Measurements from ENCODE around the gene ANKMY2.

ANKMY2 gene

DNA sequence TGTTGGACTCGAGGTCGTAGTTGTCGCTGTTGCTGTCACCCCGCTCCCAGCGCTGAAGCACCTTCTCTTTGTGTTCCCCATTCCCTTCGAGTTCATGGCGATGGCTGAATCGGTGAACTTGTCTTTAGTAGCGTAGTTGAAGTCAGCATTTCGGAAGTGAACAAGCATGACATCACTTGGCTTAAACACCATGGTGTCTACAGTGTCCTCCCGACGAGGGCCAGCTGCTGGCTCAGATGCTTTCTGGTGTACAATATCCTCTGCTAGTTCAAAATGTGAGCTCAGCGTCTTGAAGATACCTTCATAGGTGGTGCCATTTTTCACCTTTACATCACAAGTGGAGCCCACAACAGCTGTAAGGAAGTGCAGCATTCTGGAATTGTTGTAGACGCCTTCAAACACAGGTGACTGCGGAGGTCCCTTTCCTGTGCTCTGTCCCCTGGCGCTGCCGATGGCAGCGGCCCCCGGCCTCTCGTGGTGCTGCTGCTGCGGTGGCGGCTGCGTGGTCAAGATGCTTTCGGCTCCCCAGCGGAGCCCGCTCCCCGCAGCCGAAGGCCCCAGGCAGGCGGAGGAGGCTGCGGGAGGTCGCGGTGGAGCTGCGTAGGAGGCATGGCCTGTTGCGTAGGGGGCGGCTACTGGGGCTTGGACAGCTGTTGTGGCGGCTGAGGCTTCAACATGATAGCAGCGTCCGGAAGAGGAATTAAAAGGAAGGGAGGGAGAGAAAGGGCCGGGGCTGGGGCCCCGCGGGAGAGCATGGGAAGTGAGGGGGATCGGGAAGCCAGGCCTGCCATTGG, 59.3 kb downstream of the ANKMY2 start:
- TF ChIP-seq CTCF (conservative IDR thresholded peaks at IDR 0.05) (no peak), ZFX (IDR thresholded peaks at IDR 0.05) (no peak)
- no peak overlapping the region for H3K27ac ChIP-seq

GRCh38 chr7:16585540-16585939, 60.0 kb downstream of the ANKMY2 start:
- TF ChIP-seq CTCF (conservative IDR thresholded peaks at IDR 0.05) (no peak), ZFX (IDR thresholded peaks at IDR 0.05) (no peak)
- no peak overlapping the region for H3K27ac ChIP-seq

- H3K27ac ChIP-seq = no peak overlapping the region
- no peak for TF ChIP-seq CTCF (conservative IDR thresholded peaks at IDR 0.05)
- no peak for TF ChIP-seq ZFX (IDR thresholded peaks at IDR 0.05)
Measured at GRCh38 chr7:16583834-16584233, 61.7 kb downstream of the ANKMY2 start.

DNA sequence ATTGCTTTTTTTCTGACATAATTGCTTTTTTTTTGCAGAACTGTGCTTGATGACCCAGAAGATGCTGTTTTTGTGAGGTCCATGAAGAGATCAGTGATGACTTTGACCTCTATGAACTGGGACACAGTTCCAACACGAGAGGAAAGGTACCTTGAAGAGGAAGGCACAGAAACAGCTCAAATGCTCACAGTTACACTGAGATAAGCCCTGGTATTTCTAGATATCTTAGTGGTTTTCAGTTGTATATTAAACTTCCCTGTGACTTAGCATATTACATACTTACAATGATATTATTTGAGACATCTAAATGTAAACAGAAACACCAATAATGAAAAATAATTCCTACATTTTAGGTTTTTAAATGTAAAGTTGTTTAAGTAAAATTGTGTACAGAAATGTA, 64.3 kb downstream of the ANKMY2 start:
- no peak overlapping the region for H3K27ac ChIP-seq
- no peak for TF ChIP-seq CTCF (conservative IDR thresholded peaks at IDR 0.05)
- no peak for TF ChIP-seq ZFX (IDR thresholded peaks at IDR 0.05)

DNA sequence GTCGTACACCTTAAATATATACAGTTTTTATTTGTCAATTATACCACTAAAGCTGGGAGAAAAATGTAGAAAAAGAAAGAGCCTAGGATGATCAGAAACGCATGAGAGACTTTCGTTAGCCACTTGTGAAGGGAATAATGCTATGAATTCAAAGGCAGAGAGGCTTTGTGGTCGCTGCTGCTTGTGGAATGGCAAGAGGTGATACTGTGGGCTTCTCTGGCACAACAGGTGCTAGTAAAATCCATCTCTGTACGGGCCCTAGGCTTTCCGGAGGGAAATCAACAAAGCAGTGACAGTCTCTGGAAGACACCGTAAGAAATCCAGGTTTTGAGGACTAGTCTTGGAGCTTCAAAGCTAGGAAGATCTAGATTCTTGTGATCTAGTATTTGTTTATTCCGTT, 66.3 kb downstream of the ANKMY2 start:
- no peak overlapping the region for H3K27ac ChIP-seq
- TF ChIP-seq ZFX (IDR thresholded peaks at IDR 0.05) = no peak
- TF ChIP-seq CTCF (conservative IDR thresholded peaks at IDR 0.05) = no peak

- no peak overlapping the region for H3K27ac ChIP-seq
- TF ChIP-seq CTCF (conservative IDR thresholded peaks at IDR 0.05) = no peak
Measured at GRCh38 chr7:16571941-16572340, 73.6 kb downstream of the ANKMY2 start.

GRCh38 chr7:16564909-16565426, 80.6 kb downstream of the ANKMY2 start:
- TF ChIP-seq ZFX (IDR thresholded peaks at IDR 0.05) (no peak), CTCF (conservative IDR thresholded peaks at IDR 0.05) (peak; percentile 88)
- H3K27ac ChIP-seq = no peak overlapping the region

Data from C4-2B (cell line).